WI38 (cell line): ENCODE results near the gene CEP85.
A peak's percentile ranks its signal among the peaks of the same experiment; 100 is the strongest.

Experiments
- H3K4me3 ChIP-seq: 2 replicates; pipeline ENCODE4 v1.5.1; 2011; ENCODE audit warnings: low read depth, mild to moderate bottlenecking, control low read depth, low read length
- TF ChIP-seq, protein P1 (sequence below): IDR thresholded peaks from 2 replicates; pipeline ENCODE4 v1.5.1; 2012; ENCODE audit warnings: low read depth, mild to moderate bottlenecking, control low read depth, low read length

Gene CEP85

DNA sequence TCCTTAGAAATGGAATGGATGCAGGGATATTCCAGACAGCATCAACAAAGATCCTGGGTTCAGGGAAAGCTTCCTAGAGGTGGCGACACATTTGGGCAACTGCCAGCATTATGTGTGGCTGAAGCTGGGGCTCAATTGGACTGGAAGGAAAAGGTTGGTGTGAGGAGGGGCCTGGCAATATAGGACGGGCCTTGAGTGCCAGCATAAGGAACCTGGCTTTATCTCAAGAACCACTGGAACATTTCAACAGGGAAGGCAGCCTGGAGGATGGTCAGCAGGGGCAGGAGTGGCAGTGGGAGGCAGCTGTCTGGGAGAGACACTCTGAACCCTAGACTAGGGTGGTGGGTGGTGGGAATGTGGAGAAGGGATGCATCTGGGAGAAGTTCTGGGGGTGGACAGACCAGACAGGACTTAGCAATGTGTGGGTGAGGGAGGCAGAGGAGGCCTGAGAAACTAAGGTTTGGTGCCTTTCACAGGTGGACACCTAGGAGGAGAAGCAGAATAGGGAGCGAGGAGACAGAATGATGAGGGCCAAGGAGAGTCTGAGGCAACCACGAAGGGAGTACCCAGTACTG is 49.4 kb downstream of the CEP85 start:
- H3K4me3 ChIP-seq: no peak overlapping the region
- TF ChIP-seq, protein P1, sequence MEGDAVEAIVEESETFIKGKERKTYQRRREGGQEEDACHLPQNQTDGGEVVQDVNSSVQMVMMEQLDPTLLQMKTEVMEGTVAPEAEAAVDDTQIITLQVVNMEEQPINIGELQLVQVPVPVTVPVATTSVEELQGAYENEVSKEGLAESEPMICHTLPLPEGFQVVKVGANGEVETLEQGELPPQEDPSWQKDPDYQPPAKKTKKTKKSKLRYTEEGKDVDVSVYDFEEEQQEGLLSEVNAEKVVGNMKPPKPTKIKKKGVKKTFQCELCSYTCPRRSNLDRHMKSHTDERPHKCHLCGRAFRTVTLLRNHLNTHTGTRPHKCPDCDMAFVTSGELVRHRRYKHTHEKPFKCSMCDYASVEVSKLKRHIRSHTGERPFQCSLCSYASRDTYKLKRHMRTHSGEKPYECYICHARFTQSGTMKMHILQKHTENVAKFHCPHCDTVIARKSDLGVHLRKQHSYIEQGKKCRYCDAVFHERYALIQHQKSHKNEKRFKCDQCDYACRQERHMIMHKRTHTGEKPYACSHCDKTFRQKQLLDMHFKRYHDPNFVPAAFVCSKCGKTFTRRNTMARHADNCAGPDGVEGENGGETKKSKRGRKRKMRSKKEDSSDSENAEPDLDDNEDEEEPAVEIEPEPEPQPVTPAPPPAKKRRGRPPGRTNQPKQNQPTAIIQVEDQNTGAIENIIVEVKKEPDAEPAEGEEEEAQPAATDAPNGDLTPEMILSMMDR: no peak

DNA sequence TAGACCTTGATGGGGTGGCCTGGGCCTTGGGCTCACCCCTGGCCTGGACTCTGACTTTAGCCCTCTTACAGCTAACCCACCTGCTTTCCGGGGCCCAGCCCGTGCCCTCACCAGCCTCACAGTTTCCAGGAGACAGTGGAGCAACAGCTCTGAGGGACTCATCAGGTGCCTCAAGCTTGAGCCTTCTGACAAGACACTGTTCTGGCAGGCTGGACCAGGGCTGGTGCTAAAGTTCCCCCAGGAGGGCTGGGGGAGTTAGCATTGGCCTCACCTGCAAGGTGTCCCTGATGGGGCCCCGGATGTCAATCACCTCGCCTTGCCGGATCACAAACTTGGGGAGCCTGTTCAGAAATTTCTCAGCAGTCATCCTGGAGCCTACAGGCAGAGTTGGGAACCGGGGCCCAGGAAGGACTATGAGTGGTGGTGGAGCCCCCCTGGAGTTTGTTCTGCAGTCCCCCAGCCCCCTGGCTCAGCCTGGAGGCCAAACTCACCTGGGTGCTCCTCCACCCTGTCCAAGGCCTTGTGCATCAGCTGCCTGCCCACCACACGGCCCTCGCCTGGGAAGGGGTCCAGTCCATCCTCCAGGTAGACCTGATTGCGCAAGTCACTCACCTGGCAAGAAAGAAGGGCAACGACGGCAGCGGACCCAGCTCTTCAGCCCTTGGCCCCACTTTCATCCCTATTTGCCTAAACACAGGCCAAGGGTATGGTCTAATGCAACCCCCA is 50.0 kb downstream of the CEP85 start:
- TF ChIP-seq, protein P1: no peak
- H3K4me3 ChIP-seq: no peak overlapping the region

DNA sequence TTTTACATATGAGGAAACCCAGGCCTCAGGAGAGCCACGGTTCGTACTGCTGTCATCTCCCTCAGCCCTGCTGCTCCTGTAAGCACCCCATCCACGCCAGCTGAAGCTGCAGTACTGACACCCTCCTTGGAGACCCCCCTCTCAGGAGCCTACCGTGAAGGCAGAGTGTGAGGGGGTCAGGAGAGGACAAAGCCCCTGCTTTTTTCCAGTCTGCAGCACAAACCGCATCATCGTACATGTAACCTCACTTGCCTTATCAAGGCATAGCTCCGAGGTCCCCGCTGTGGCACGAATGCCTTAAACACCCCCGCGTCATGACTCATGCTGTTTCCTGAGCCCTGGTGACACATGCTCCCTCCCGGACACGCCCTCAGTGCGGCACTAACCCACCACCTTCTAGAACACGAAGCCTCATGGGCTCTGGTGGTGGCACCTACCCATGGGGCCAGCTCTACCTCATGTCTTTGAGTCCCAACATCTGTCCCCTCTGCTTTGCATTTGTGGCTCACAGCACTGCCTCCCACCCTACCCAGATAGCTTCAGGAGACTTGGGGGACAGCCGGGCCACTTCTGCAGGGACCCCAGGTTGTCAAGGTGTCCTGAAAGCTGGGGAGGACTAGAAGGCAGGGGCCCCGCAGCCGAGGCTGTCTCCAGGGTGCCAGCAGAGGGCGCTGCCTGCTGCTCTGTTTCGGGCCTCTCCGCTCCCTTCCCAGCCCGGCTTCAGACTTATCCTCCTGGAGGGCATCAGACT is 50.8 kb downstream of the CEP85 start:
- H3K4me3 ChIP-seq: no peak overlapping the region
- TF ChIP-seq, protein P1: peak; percentile 37

- TF ChIP-seq, protein P1: peak; percentile 28; the same call in 1 of the 2 replicates
- H3K4me3 ChIP-seq: no peak overlapping the region
Observed at GRCh38 chr1:26285366-26286063, 51.5 kb downstream of the CEP85 start.

- no peak overlapping the region for H3K4me3 ChIP-seq
- TF ChIP-seq, protein P1: no peak
Observed at GRCh38 chr1:26286064-26286416, 52.0 kb downstream of the CEP85 start.

- H3K4me3 ChIP-seq: no peak overlapping the region
- TF ChIP-seq, protein P1: no peak
Observed at GRCh38 chr1:26287033-26287711, 53.2 kb downstream of the CEP85 start.
